LNCaP clone FGC (cell line): ENCODE results near the gene NFATC3.

Source experiments
- DNase-seq: peaks from one replicate; pipeline ENCODE4 v3.0.0-alpha.2; 2011; ENCODE audit warnings: low read depth
- H3K4me3 ChIP-seq: 2 replicates; pipeline ENCODE4 v1.5.1; 2011; ENCODE audit warnings: mild to moderate bottlenecking, low read depth, low read length, control low read depth
- CTCF ChIP-seq: IDR thresholded peaks from 2 replicates; pipeline ENCODE4 v1.5.1; 2012; ENCODE audit warnings: mild to moderate bottlenecking; ENCODE audit not compliant: control insufficient read depth, insufficient read depth; ENCODE audit errors: extremely low read depth

NFATC3 gene

GRCh38 chr16:68082629-68083238 lies 2.4 kb upstream of the NFATC3 start:
- DNase-seq = no peak
- H3K4me3 ChIP-seq = no peak overlapping the region
- no peak for TF ChIP-seq CTCF

- H3K4me3 ChIP-seq = no peak overlapping the region
- no peak for TF ChIP-seq CTCF
- no peak for DNase-seq
Measured at GRCh38 chr16:68083239-68083781, 1.9 kb upstream of the NFATC3 start.

GRCh38 chr16:68083861-68084503 lies 1.2 kb upstream of the NFATC3 start:
- TF ChIP-seq CTCF = no peak
- no peak overlapping the region for H3K4me3 ChIP-seq
- DNase-seq = no peak

GRCh38 chr16:68084504-68085258 lies 489 bp upstream of the NFATC3 start:
- peak overlapping the region; percentile 11; the same call in 1 of the 2 replicates for H3K4me3 ChIP-seq
- no peak for TF ChIP-seq CTCF
- no peak for DNase-seq

- no peak for DNase-seq
- H3K4me3 ChIP-seq = peak overlapping the region; percentile 76
- no peak for TF ChIP-seq CTCF
Measured at GRCh38 chr16:68086336-68086841, 1.2 kb downstream of the NFATC3 start.

- H3K4me3 ChIP-seq = peak overlapping the region; percentile 76
- no peak for TF ChIP-seq CTCF
- DNase-seq = no peak
Measured at GRCh38 chr16:68086860-68087268, 1.7 kb downstream of the NFATC3 start.
